Thyroid gland (tissue), 4 donors: ENCODE data around the gene SEMA7A.

ENCODE experiments used
- POLR2A ChIP-seq, 2 donors: fragments of 450-650 bp; IDR thresholded peaks; one replicate each; pipeline ENCODE4 v1.6.1; 2017; ENCODE audit warnings: antibody characterized with exemption in 2 of 2, mild to moderate bottlenecking in 2 of 2, moderate library complexity in 1 of 2
- TF ChIP-seq, protein P1 (sequence below), 6 experiments: fragments of 200-600 bp in 3 of 6; fragments of 450-650 bp in 3 of 6; sonication (generic) in 3 of 6; IDR thresholded peaks; one replicate each; pipeline ENCODE4 v1.5.1; 2016 to 2019; ENCODE audit warnings: antibody characterized with exemption in 6 of 6, mild to moderate bottlenecking in 2 of 6, inconsistent platforms in 1 of 6, moderate library complexity in 1 of 6

DNA sequence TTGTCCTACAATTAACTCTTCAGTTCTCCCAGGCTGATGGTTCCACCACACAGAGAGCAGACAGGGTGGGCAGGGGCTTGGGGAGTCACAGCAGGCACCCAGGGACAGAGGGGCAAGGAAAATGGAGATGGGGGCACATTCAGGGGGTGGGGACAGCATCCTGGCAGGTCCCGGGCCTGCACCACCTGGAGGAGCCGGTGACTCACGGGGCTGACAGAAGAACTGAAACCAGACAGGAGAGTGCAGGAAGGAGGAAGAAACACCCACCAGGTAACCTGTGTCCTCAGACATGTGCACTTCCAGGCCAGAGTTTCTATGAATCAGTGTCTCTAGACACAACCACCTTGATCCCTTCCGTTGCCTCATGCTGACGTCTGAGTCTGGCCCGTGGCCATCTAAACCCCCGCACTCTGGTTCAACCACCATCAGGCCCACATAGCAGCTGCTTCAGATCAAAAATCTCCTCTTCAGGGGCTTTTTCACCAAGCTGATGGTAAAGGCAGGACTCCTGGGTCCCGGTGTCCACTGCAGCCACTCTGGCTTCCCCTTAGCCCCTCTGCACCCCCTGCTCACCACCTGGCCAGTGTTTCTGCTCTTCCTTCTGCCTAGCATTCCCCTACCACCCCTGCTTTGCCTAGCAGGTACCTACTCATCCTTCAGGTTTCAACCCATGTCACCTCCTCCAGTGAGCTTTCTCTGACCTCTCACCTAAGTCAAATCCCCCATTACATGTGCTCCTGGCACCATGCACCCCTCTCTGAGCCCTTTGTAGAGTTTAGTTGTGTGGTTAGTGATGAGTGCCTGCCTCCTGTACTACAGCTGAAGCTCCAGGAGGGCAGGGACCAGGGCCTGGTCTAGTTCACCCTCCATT lies 49.8 kb downstream of the SEMA7A start:
- TF ChIP-seq POLR2A (IDR thresholded peaks at IDR 0.05) = no peak
- TF ChIP-seq, protein P1, sequence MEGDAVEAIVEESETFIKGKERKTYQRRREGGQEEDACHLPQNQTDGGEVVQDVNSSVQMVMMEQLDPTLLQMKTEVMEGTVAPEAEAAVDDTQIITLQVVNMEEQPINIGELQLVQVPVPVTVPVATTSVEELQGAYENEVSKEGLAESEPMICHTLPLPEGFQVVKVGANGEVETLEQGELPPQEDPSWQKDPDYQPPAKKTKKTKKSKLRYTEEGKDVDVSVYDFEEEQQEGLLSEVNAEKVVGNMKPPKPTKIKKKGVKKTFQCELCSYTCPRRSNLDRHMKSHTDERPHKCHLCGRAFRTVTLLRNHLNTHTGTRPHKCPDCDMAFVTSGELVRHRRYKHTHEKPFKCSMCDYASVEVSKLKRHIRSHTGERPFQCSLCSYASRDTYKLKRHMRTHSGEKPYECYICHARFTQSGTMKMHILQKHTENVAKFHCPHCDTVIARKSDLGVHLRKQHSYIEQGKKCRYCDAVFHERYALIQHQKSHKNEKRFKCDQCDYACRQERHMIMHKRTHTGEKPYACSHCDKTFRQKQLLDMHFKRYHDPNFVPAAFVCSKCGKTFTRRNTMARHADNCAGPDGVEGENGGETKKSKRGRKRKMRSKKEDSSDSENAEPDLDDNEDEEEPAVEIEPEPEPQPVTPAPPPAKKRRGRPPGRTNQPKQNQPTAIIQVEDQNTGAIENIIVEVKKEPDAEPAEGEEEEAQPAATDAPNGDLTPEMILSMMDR (IDR thresholded peaks at IDR 0.05) = no peak
